Ishikawa (cell line): ENCODE measurements around the gene PLPP4.

ENCODE experiments used
- CEBPB ChIP-seq: IDR thresholded peaks from 2 replicates; pipeline ENCODE4 v1.6.1; 2012
- CREB1 ChIP-seq: IDR thresholded peaks from 2 replicates; pipeline ENCODE4 v1.6.1; 2012; ENCODE audit warnings: low read depth
- EGR1 ChIP-seq: IDR thresholded peaks from 2 replicates; pipeline ENCODE4 v1.6.1; 2012
- EP300 ChIP-seq: IDR thresholded peaks from 2 replicates; pipeline ENCODE4 v1.6.1; 2012; ENCODE audit warnings: borderline replicate concordance
- FOXM1 ChIP-seq: IDR thresholded peaks from 2 replicates; pipeline ENCODE4 v1.6.1; 2012; ENCODE audit warnings: low read depth, borderline replicate concordance
- NFIC ChIP-seq: IDR thresholded peaks from 2 replicates; pipeline ENCODE4 v1.6.1; 2012
- RAD21 ChIP-seq: IDR thresholded peaks from 2 replicates; pipeline ENCODE4 v1.6.1; 2012; ENCODE audit warnings: low read depth
- REST ChIP-seq: IDR thresholded peaks from 2 replicates; pipeline ENCODE4 v1.6.1; 2012; ENCODE audit warnings: low read depth, mild to moderate bottlenecking
- TAF1 ChIP-seq: IDR thresholded peaks from 2 replicates; pipeline ENCODE4 v1.6.1; 2012; ENCODE audit warnings: low read depth, mild to moderate bottlenecking
- TCF12 ChIP-seq: IDR thresholded peaks from 2 replicates; pipeline ENCODE4 v1.6.1; 2012; ENCODE audit warnings: low read depth
- TEAD4 ChIP-seq: IDR thresholded peaks from 2 replicates; pipeline ENCODE4 v1.6.1; 2012
- USF1 ChIP-seq: IDR thresholded peaks from 2 replicates; pipeline ENCODE4 v1.6.1; 2012
- YY1 ChIP-seq: IDR thresholded peaks from 2 replicates; pipeline ENCODE4 v1.6.1; 2012; ENCODE audit warnings: low read depth
- ZBTB7A ChIP-seq: IDR thresholded peaks from 2 replicates; pipeline ENCODE4 v1.6.1; 2012; ENCODE audit warnings: low read depth
- TF ChIP-seq, protein P1 (sequence below): IDR thresholded peaks from 2 replicates; pipeline ENCODE4 v1.6.1; 2012

The PLPP4 gene

GRCh38 chr10:120574981-120575380, 118.0 kb downstream of the PLPP4 start:
- TF ChIP-seq EP300: no peak
- no peak for TF ChIP-seq NFIC
- TF ChIP-seq TAF1: no peak
- no peak for TF ChIP-seq USF1
- no peak for TF ChIP-seq CREB1
- TF ChIP-seq, protein P1, sequence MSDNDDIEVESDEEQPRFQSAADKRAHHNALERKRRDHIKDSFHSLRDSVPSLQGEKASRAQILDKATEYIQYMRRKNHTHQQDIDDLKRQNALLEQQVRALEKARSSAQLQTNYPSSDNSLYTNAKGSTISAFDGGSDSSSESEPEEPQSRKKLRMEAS: no peak
- no peak for TF ChIP-seq TCF12
- TF ChIP-seq YY1: no peak
- no peak for TF ChIP-seq TEAD4
- no peak for TF ChIP-seq CEBPB
- no peak for TF ChIP-seq EGR1

GRCh38 chr10:120575411-120575810, 118.4 kb downstream of the PLPP4 start:
- TF ChIP-seq TEAD4 (no peak), FOXM1 (no peak), REST (no peak), CEBPB (no peak), RAD21 (no peak), TCF12 (no peak), EGR1 (no peak), TAF1 (no peak), YY1 (no peak), EP300 (no peak)

DNA sequence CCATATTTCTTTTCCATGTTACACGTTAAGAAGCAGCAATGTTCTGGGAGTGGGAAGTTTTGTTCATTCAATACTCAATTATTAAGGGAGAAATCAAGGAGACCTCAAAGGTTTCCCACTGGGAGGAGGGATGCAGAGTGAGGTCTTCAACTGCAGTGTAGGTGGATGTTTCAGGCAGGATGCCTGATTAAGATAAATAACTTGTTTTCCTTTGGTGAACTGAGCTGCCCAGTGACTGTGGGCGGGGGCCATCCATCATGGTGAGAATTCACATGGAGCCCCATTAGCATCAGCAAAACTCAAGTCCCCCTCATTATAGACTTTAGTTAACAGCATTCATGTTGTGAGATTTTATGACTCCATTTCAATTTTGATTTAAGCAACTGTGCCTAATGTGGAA, 121.1 kb downstream of the PLPP4 start:
- TF ChIP-seq EP300 (no peak), TAF1 (no peak), TCF12 (no peak), REST (no peak), EGR1 (no peak), RAD21 (no peak), USF1 (no peak), NFIC (no peak), YY1 (no peak), ZBTB7A (no peak), TEAD4 (no peak), CEBPB (no peak)
- TF ChIP-seq, protein P1: no peak

- no peak for TF ChIP-seq EGR1
- TF ChIP-seq TEAD4: no peak
- TF ChIP-seq, protein P1: no peak
- no peak for TF ChIP-seq EP300
- no peak for TF ChIP-seq FOXM1
- no peak for TF ChIP-seq CEBPB
- no peak for TF ChIP-seq NFIC
- no peak for TF ChIP-seq YY1
- no peak for TF ChIP-seq REST
- no peak for TF ChIP-seq USF1
- TF ChIP-seq RAD21: no peak
- TF ChIP-seq TAF1: no peak
- TF ChIP-seq ZBTB7A: no peak
- no peak for TF ChIP-seq CREB1
- no peak for TF ChIP-seq TCF12
These were observed 121.9 kb downstream of the PLPP4 start for GRCh38 chr10:120578890-120579289.
